ENCODE results near the gene CEBPE. TPM values are rescaled to one million over a fixed set of nuclear protein-coding genes. Genes with fewer than 3 reads are reported as not detected.

CEBPE gene
- total RNA-seq, 1 donor: not detected

DNA sequence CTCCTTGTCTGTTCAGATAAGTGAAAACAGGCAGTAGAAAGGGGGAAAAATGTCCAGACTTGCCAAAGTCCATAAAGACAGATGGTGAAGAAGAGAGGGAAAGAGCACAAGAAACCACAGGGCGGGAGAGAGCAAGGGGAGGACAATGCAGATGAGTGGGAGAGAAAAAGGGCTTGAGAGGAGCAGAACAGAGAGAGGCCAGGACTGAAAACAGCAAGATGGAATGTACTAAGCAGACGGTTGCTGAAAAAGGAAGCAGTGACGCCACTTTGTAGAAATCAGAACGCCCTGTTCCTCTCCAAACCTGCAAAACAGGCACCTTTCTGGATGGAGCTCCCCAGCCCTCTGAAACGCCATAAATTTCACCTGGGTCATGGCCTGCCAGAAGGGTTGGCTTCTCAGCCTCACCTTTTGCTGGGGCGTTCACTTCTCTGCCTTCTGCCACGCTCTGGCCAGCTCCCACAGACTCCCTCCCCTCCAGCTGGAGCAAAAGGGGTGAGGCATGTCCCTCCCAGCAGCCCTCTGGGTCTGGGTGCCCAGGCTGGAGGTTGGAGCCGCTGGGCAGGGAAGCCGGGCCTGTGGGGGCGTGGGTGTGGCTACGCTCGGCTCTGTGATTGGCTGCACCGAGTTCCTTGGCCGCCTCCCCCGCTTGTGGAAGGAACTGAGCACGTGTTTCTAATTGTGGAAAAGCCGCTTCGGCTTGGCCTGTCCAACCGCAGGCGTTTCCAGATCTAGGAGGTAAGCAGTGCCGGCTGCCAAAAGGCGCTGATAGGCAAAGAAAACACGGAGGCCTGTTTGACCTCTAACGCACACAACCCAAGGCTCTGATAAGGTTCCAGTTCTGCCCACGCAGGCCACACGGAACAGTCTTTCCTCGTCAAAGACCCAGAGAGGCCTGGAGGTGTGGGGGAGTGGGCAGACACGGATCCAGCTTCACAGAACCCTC, 35.1 kb upstream of the CEBPE start:
- H3K4me3 ChIP-seq (ENCODE audit: low read depth, low read length): peak overlapping the region; percentile 65
- TF ChIP-seq, protein P1, sequence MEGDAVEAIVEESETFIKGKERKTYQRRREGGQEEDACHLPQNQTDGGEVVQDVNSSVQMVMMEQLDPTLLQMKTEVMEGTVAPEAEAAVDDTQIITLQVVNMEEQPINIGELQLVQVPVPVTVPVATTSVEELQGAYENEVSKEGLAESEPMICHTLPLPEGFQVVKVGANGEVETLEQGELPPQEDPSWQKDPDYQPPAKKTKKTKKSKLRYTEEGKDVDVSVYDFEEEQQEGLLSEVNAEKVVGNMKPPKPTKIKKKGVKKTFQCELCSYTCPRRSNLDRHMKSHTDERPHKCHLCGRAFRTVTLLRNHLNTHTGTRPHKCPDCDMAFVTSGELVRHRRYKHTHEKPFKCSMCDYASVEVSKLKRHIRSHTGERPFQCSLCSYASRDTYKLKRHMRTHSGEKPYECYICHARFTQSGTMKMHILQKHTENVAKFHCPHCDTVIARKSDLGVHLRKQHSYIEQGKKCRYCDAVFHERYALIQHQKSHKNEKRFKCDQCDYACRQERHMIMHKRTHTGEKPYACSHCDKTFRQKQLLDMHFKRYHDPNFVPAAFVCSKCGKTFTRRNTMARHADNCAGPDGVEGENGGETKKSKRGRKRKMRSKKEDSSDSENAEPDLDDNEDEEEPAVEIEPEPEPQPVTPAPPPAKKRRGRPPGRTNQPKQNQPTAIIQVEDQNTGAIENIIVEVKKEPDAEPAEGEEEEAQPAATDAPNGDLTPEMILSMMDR (IDR thresholded peaks at IDR 0.05; ENCODE audit: insufficient read depth, low read length): no peak
- peak; percentile 97 for DNase-seq (ENCODE audit: low read depth)

DNA sequence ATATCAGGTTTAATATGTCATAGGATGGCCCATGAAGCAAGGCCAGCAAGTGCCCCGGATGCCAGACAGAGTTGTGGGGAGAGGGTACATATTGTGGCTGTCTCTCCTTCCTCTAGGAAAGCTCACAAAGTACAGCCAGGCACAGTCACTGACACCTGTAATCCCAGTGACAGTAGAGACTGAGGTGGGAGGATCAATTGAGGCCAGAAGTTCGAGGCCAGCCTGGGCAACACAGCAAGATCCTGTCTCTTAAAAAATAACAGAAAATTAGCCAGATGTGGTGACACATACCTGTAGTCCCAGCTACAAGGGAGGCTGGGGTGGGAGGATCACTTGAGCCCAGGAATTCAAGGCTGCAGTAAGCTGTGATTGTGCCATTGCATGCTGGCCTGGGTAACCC, 32.3 kb upstream of the CEBPE start:
- no peak for DNase-seq (ENCODE audit: low read depth)
- no peak overlapping the region for H3K4me3 ChIP-seq (ENCODE audit: low read depth, low read length)
- TF ChIP-seq, protein P1 (IDR thresholded peaks at IDR 0.05; ENCODE audit: insufficient read depth, low read length): no peak

DNA sequence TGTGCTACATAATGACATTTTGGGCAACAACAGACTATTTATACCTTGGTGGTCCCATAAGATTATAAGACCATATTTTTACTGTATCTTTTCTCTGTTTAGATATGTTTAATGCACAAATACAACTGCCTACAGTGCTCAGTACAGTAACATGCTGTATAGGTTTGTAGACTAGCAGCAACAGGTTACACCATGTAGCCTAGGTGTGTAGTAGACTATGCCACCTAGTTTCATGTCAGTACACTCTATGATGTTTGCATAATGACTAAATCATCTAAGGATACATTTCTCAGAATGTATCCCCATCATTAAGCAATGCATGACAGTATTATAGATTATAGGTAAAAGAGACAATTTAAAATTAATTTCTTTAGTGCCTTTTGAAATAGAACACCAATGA, 30.7 kb upstream of the CEBPE start:
- no peak for DNase-seq (ENCODE audit: low read depth)
- no peak overlapping the region for H3K4me3 ChIP-seq (ENCODE audit: low read depth, low read length)
- TF ChIP-seq, protein P1 (IDR thresholded peaks at IDR 0.05; ENCODE audit: insufficient read depth, low read length): no peak

DNA sequence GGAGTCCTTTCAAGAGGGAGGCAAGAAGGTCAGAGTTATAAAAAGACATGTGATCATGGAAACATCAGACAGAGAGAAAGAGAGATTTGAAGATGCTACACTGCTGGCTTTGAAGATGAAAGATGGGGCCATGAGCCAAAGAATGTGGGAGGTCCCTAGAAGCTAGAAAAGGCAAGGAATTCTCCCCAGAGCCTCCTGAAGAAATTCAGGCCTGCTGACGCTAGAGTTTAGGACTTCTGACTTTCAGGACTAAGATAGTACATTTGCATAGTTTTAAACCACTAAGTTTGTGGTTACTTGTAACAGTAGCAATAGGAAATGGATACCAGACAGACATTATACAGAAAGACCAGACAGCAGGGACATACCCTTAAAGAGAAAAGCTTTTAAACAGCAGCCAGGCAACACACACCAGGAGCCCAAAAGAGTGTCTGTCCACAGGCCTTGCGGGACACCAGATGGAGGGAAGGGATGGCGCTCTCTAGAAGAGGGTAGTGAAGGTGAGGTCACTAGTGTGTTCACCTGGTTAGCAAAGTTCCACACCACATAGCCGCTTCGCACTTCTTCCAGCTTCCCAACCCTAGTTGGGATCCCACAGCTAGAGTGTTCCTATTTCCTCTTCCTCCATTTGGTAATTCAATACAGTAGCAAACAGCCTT, 29.7 kb upstream of the CEBPE start:
- DNase-seq (ENCODE audit: low read depth): no peak
- TF ChIP-seq, protein P1 (IDR thresholded peaks at IDR 0.05; ENCODE audit: insufficient read depth, low read length): no peak

DNA sequence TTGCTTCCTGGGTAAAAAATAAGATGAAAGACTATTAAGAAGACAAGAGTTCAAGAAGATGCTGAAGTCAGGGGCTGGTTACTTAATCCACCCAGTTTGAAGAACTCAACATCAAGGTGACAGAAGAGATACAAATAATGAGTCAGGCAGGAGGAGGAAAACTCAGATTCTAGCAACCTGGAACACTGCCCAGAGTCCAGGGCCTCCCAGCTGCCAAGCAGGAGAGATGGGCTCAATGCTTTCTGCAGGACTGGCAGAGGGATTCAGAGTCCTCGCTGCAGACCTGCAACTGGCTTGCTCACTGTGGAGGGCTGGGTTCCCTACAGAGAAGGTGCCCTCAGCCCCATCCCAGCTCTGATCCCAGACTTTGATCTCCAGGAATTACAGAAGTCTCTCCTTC, 28.6 kb upstream of the CEBPE start:
- TF ChIP-seq, protein P1 (IDR thresholded peaks at IDR 0.05; ENCODE audit: insufficient read depth, low read length): no peak
- peak; percentile 72 for DNase-seq (ENCODE audit: low read depth)
- H3K4me3 ChIP-seq (ENCODE audit: low read depth, low read length): no peak overlapping the region

More for the DNA sequence above, 29.7 kb upstream of the CEBPE start:
- no peak overlapping the region for H3K4me3 ChIP-seq (ENCODE audit: low read depth, low read length)

DNA sequence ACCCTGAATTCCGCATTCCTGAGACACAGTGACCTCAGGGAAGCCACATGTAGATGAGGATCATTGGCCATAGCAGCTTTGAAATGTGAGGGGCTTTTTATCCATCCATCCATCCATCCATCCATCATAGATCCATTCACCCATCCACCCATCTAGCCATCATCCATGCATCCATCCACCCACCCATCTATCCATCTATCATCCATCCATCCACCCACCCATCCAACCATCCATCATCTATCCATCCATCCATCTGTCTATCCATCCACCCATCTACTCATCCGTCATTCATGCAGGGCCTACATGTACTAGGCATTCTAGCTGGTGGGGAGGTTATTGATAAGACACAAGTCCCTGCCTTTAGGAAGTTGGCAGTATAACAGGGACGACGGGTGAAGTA, 27.9 kb upstream of the CEBPE start:
- TF ChIP-seq, protein P1 (IDR thresholded peaks at IDR 0.05; ENCODE audit: insufficient read depth, low read length): no peak
- no peak overlapping the region for H3K4me3 ChIP-seq (ENCODE audit: low read depth, low read length)
- DNase-seq (ENCODE audit: low read depth): no peak
